HG03521 (cell line): ENCODE results near the gene KLK12.

Experiments used
- ATAC-seq: cut with Tn5 transposase; IDR thresholded peaks from one replicate; pipeline ENCODE4 v1.9.1; 2021; ENCODE audit warnings: mild to moderate bottlenecking, moderate library complexity; ENCODE audit not compliant: unreplicated experiment

Gene KLK12

DNA sequence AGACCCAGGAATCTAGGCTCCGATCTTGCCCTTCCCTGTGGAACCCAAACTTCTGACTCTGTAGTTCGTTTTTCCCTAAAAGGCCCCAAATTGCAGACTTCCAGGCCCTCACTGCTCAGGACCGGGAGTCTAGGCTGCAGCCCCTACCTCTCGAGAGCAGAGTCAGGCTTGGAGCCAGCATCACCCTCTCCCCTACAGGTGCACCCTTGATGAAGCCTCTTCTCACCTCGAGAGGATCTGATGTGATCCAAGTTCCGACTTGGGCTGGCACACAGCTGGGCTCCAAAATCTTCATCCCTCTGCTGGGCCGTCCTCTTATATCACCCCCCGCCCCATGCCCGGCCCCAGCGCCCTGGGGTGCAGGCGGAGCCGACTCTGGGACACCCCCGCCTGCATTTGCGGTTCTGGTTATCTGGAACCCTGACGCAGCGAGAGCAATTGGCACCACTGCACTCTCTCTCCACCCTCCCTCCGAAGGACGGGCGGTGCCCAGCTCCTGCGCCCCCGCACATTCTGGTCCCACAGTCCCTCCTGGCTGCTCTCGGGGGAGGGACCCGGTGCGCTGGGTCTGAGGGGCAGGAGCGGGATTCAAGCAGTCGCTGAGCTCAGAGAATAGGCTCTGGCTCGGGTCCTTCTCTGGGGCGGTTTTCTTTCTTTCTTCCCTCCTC, 51.0 kb downstream of the KLK12 start, which contains the start of gene KLK7:
KLK7 (minus strand) TSS at position 293 of the 668 bp plus-strand sequence. CDS start 1,518 bp downstream, outside the sequence.
- ATAC-seq, result no peak

DNA sequence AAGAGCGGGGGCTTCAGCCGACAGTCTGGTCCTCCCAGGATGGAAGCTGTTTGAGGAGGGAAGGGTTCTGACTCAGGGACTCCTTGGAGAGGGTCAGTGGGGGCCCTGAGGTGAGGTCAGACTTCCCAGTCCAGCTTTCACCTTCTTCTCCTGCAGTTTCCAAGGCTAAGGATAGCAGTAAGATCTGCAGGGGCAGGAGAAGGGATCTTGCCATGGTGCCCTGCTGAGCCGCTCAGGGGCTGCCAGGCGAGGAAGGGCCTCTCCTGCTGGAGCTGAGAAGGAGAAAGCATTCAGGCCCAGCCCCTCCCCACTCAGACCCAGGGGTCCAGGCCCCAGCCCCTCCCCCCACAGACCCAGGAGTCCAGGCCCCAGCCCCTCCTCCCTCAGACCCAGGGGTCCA, 52.6 kb downstream of the KLK12 start:
- no peak for ATAC-seq

DNA sequence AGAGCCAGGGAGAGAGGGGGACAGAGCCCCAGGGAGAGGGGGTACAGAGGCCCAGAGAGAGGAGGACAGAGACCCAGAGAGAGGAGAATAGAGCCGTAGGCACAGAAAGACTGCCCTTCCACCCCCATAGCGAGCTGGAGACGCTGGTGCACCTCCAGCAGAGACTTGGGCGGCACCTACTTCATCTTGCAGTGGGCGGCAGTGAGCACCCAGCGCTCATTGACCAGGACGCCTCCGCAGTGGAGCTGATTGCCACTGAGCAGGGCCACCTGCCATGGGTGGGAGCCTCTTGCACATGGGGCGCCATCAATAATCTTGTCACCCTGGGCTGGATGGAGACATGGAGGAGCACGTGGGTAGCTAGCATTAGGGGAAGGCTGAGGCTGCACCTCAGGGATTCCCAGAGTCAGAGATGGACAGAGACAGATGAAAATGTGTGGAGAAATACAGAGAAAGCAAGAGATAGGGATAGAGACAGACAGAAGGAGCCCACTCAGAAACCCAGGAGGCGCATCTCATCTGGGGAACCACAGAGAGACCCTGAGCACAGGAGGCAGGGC, 53.1 kb downstream of the KLK12 start:
- no peak for ATAC-seq

DNA sequence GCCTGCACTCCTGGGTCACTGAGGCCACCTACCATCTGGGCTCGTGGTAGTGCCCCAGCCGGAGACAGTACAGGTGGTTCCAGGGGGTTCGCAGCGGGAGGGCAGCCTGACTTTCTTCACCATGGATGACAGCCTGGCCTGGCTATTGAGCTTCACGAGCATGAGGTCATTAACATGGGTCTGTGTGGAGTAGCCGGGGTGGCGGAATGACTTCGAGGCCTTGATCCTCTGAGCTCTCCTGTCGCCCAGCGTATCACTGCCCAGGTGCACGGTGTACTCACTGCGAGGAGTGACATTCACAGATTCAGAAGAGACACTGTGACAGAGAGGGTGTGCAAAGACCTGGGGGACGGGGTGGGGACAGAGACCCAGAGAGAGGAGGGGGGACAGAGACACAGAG, 54.6 kb downstream of the KLK12 start:
- no peak for ATAC-seq

DNA sequence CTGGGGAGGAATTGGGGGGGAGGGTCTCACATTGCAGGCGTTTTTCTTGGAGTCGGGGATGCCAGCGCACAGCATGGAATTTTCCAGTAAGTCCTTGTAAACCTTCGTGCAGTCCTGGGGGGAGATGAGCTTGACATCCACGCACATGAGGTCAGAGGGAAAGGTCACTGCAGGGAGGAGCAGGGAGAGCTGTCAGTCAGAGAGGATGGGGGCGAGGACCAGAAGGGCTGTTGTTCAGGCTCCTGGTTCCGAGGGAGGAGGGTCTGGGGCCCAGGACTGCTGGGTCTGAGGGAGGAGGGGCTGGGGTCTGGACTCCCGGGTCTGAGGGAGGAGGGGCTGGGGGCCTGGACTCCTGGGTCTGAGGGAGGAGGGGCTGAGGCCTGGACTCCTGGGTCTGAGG, 55.0 kb downstream of the KLK12 start:
- no peak for ATAC-seq
